Measurements from ENCODE around the gene TNK1. TPM values are rescaled to one million over a fixed set of nuclear protein-coding genes. Genes with fewer than 3 reads are reported as not detected.
A peak's percentile ranks its signal among the peaks of the same experiment; 100 is the strongest.

TNK1 gene
- total RNA-seq, 1 donor from 2014 or later, result 0.43 TPM

DNA sequence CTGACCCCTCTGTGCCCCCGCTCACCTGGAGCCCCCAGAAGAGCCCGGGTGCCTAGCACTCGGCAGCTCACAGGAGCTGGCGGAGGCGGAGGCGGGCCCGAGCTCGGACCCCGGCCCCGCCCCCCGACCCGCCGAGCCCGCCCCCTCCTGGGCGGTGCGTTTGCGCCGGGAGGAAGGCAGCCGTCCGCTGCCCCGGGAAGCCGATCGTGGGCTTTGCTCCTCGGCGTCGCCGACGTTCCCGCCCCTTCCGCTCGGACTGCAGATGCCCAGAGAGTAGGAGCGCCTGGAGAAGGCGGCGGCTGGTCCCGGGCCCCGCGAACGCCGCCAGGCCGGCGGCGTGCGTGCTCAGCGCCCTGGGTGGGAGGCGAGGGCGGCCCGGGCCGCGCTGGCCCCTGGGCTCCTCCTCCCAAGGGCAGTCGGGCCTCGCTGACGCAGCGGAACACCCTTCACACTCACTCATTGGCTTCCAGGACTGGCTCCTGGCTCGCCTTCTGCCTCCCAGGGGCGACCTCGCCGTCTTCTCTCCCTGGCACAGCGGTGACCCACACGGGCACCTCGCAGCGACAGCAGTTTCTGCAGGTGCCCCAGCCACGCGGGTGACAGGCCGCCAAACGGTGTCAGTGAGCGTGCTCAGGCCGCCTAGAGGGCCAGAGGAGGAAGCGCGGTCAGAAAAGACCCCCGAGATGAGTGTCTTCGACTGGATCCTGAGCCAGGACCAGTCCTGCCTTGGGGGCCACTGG, 13.7 kb downstream of the TNK1 start, which contains the start of gene PLSCR3:
PLSCR3 (minus strand) TSS at position 74 of the 740 bp plus-strand sequence. CDS start 415 bp downstream, outside the sequence.
- H3K4me1 ChIP-seq, result peaks cover 5 to 14% of the 10 kb centered on the region in 2 donors
- no peaks in the 10 kb centered on the region for H3K27me3 ChIP-seq
- TF ChIP-seq CTCF (IDR thresholded peaks at IDR 0.05), result peak; percentile 23 to 33 (median 25)
- H3K4me3 ChIP-seq, result peak within 1 kb of the TSS; percentile 78 to 85
- H3K36me3 ChIP-seq, result peaks cover 8 to 24% of the 10 kb centered on the region in 2 donors
- no peaks in the 10 kb centered on the region for H3K9me3 ChIP-seq
- peak within 1 kb of the TSS; percentile 87 to 91 for H3K27ac ChIP-seq
- peak; percentile 56 to 90 for DNase-seq (ENCODE audit: low spot score in 2 of 2)
- intact Hi-C loops (cut with DNase I), result loop anchor here (1.0 to 2.0 kb wide), 2 partner anchors 10 to 66 kb away; partner anchors contain the start of genes NEURL4 and TMEM256

GRCh38 chr17:7396147-7396546, 15.3 kb downstream of the TNK1 start:
- H3K4me3 ChIP-seq, result no peak overlapping the region
- no peaks in the 10 kb centered on the region for H3K27me3 ChIP-seq
- H3K27ac ChIP-seq, result no peak overlapping the region
- peaks cover 2 to 12% of the 10 kb centered on the region in 2 donors for H3K36me3 ChIP-seq
- DNase-seq (ENCODE audit: low spot score in 2 of 2), result no peak
- intact Hi-C loops (cut with DNase I), result no loop called here
- peaks cover 5 to 14% of the 10 kb centered on the region in 2 donors for H3K4me1 ChIP-seq
- no peaks in the 10 kb centered on the region for H3K9me3 ChIP-seq
- no peak for TF ChIP-seq CTCF (IDR thresholded peaks at IDR 0.05)

- DNase-seq (ENCODE audit: low spot score in 2 of 2), result no peak
- Histone ChIP-seq H3K27me3 (no peaks in the 10 kb centered on the region), H3K4me3 (no peak overlapping the region), H3K36me3 (no peaks in the 10 kb centered on the region), H3K4me1 (peaks cover under 1 to 25% of the 10 kb centered on the region in 2 donors), H3K9me3 (no peaks in the 10 kb centered on the region), H3K27ac (no peak overlapping the region)
- intact Hi-C loops (cut with DNase I), result no loop called here
- no peak for TF ChIP-seq CTCF (IDR thresholded peaks at IDR 0.05)
Observed at GRCh38 chr17:7398612-7399011, 17.7 kb downstream of the TNK1 start.

DNA sequence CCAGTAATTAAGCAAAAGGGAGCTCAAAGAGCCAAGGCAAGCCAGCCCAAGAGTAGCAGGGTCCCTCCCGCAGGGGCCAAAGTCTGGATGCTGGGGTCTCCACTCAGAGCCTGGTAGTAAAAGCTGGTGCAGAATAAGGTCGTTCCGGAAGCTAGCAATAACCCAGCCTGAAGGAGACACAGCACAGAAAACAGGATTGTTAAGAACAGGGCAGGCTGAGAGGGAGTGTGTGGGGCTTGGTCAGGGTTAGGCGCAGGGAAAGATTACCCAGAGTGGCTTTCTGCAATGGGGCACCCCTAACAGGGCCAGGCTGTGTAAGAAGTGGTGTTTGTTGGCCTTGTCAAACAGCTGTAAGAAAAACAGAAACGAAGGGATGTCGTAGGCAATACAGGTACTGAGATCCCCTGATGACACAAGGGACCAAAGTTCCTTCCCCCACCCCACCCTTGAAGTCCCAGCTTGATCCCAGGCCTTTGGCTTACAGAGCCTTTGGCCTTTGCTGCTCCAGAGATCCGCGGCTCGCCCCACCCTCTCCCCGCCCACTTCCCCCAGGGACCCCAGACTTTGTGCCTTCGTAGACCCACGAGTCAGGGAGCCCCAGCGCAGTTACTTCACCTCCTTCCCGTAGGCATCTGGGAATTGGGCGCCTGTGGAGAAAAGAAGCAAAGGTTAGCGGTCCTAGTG, 22.3 kb downstream of the TNK1 start:
- peak overlapping the region; percentile 87 to 92 for H3K27ac ChIP-seq
- intact Hi-C loops (cut with DNase I), result loop anchor here (1.0 to 10.0 kb wide), 2 partner anchors 73 to 282 kb away; partner anchors contain the start of genes TP53 and WRAP53
- H3K4me1 ChIP-seq, result peaks cover 0 to 22% of the 10 kb centered on the region in 2 donors
- H3K9me3 ChIP-seq, result no peaks in the 10 kb centered on the region
- no peaks in the 10 kb centered on the region for H3K36me3 ChIP-seq
- H3K27me3 ChIP-seq, result no peaks in the 10 kb centered on the region
- no peak for TF ChIP-seq CTCF (IDR thresholded peaks at IDR 0.05)
- H3K4me3 ChIP-seq, result peak overlapping the region; percentile 69 to 85
- peak in 1 of 2 donors; percentile 86 for DNase-seq (ENCODE audit: low spot score in 2 of 2)

DNA sequence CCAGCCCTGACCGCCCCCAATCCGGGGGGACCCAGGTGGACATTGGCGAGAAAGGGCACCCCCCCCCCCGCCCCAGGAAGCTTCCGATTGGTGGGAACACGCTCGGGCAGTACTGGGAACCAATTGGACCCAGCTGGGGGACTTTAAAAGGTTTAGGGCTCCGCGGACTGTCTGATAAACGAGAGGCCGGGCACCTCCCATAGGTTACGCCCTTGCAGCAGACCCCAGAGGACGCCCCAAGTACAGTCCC, 22.8 kb downstream of the TNK1 start:
- peak overlapping the region; percentile 69 to 85 for H3K4me3 ChIP-seq
- peaks cover 0 to 22% of the 10 kb centered on the region in 2 donors for H3K4me1 ChIP-seq
- no peak for TF ChIP-seq CTCF (IDR thresholded peaks at IDR 0.05)
- intact Hi-C loops (cut with DNase I), result loop anchor here (1.0 to 10.0 kb wide), 2 partner anchors 73 to 281 kb away; partner anchors contain the start of genes TP53 and WRAP53
- H3K9me3 ChIP-seq, result no peaks in the 10 kb centered on the region
- H3K27me3 ChIP-seq, result no peaks in the 10 kb centered on the region
- DNase-seq (ENCODE audit: low spot score in 2 of 2), result no peak
- H3K36me3 ChIP-seq, result no peaks in the 10 kb centered on the region
- H3K27ac ChIP-seq, result peak overlapping the region; percentile 87 to 92
